Measurements from ENCODE around the gene AUH.

AUH gene

GRCh38 chr9:91212596-91213243 is 149.0 kb downstream of the AUH start:
- H3K27me3 ChIP-seq (ENCODE audit: control insufficient read depth, insufficient read depth, low read length), result no peaks in the 10 kb centered on the region
- no peaks in the 10 kb centered on the region for H3K9me3 ChIP-seq (ENCODE audit: control insufficient read depth, low read depth, low read length)
- H3K27ac ChIP-seq (ENCODE audit: low read length), result no peak overlapping the region
- peaks cover 11% of the 10 kb centered on the region for H3K4me1 ChIP-seq (ENCODE audit: control insufficient read depth, low read depth, low read length)
- H3K36me3 ChIP-seq (ENCODE audit: control insufficient read depth, low read depth, low read length), result no peaks in the 10 kb centered on the region
- no peak overlapping the region for H3K4me3 ChIP-seq (ENCODE audit: low read length)
- H3K9ac ChIP-seq (ENCODE audit: low read length), result no peak overlapping the region

GRCh38 chr9:91211919-91212318 is 149.8 kb downstream of the AUH start:
- peaks cover 3% of the 10 kb centered on the region for H3K4me1 ChIP-seq (ENCODE audit: control insufficient read depth, low read depth, low read length)

GRCh38 chr9:91211414-91211813 is 150.3 kb downstream of the AUH start:
- Histone ChIP-seq H3K9me3 (ENCODE audit: control insufficient read depth, low read depth, low read length) (no peaks in the 10 kb centered on the region), H3K36me3 (ENCODE audit: control insufficient read depth, low read depth, low read length) (no peaks in the 10 kb centered on the region), H3K9ac (ENCODE audit: low read length) (no peak overlapping the region), H3K4me1 (ENCODE audit: control insufficient read depth, low read depth, low read length) (no peaks in the 10 kb centered on the region), H3K4me3 (ENCODE audit: low read length) (no peak overlapping the region), H3K27ac (ENCODE audit: low read length) (no peak overlapping the region), H3K27me3 (ENCODE audit: control insufficient read depth, insufficient read depth, low read length) (no peaks in the 10 kb centered on the region)

More at GRCh38 chr9:91211919-91212318, 149.8 kb downstream of the AUH start:
- Histone ChIP-seq H3K36me3 (ENCODE audit: control insufficient read depth, low read depth, low read length) (no peaks in the 10 kb centered on the region), H3K27me3 (ENCODE audit: control insufficient read depth, insufficient read depth, low read length) (no peaks in the 10 kb centered on the region), H3K4me3 (ENCODE audit: low read length) (no peak overlapping the region), H3K9me3 (ENCODE audit: control insufficient read depth, low read depth, low read length) (no peaks in the 10 kb centered on the region), H3K27ac (ENCODE audit: low read length) (no peak overlapping the region), H3K9ac (ENCODE audit: low read length) (no peak overlapping the region)

DNA sequence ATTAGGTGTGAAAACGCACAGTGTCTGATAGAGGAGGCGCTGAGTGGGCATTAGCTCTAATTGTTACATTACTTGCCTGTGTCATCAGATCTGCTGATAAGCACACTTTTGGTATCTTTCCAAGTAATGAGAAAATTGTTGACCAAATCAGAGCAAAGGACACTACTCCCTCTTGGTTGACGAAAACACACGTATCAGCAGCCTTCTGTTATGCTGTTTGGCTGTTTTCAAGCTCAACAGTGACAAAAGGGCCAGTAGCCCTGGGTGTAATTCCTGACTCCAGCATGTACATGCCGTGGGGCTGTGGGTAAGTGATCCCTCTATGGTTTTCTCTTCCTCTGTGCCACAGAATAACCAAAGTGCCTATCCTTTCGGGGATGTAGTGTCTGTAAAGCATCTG is 151.4 kb downstream of the AUH start:
- Histone ChIP-seq H3K27ac (ENCODE audit: low read length) (no peak overlapping the region), H3K27me3 (ENCODE audit: control insufficient read depth, insufficient read depth, low read length) (no peaks in the 10 kb centered on the region), H3K4me3 (ENCODE audit: low read length) (no peak overlapping the region), H3K4me1 (ENCODE audit: control insufficient read depth, low read depth, low read length) (no peaks in the 10 kb centered on the region), H3K36me3 (ENCODE audit: control insufficient read depth, low read depth, low read length) (no peaks in the 10 kb centered on the region), H3K9me3 (ENCODE audit: control insufficient read depth, low read depth, low read length) (no peaks in the 10 kb centered on the region), H3K9ac (ENCODE audit: low read length) (no peak overlapping the region)

- Histone ChIP-seq H3K36me3 (ENCODE audit: control insufficient read depth, low read depth, low read length) (no peaks in the 10 kb centered on the region), H3K27ac (ENCODE audit: low read length) (no peak overlapping the region), H3K9ac (ENCODE audit: low read length) (no peak overlapping the region), H3K27me3 (ENCODE audit: control insufficient read depth, insufficient read depth, low read length) (no peaks in the 10 kb centered on the region), H3K9me3 (ENCODE audit: control insufficient read depth, low read depth, low read length) (no peaks in the 10 kb centered on the region), H3K4me3 (ENCODE audit: low read length) (no peak overlapping the region), H3K4me1 (ENCODE audit: control insufficient read depth, low read depth, low read length) (no peaks in the 10 kb centered on the region)
Measured at GRCh38 chr9:91208837-91209236, 152.9 kb downstream of the AUH start.

- no peaks in the 10 kb centered on the region for H3K36me3 ChIP-seq (ENCODE audit: control insufficient read depth, low read depth, low read length)
- H3K9me3 ChIP-seq (ENCODE audit: control insufficient read depth, low read depth, low read length), result no peaks in the 10 kb centered on the region
- no peaks in the 10 kb centered on the region for H3K27me3 ChIP-seq (ENCODE audit: control insufficient read depth, insufficient read depth, low read length)
- H3K27ac ChIP-seq (ENCODE audit: low read length), result no peak overlapping the region
- H3K9ac ChIP-seq (ENCODE audit: low read length), result no peak overlapping the region
- H3K4me3 ChIP-seq (ENCODE audit: low read length), result no peak overlapping the region
- H3K4me1 ChIP-seq (ENCODE audit: control insufficient read depth, low read depth, low read length), result no peaks in the 10 kb centered on the region
Measured at GRCh38 chr9:91208419-91208745, 153.3 kb downstream of the AUH start.

GRCh38 chr9:91207729-91208418 is 153.8 kb downstream of the AUH start:
- H3K4me1 ChIP-seq (ENCODE audit: control insufficient read depth, low read depth, low read length), result no peaks in the 10 kb centered on the region
- H3K36me3 ChIP-seq (ENCODE audit: control insufficient read depth, low read depth, low read length), result no peaks in the 10 kb centered on the region
- H3K27me3 ChIP-seq (ENCODE audit: control insufficient read depth, insufficient read depth, low read length), result no peaks in the 10 kb centered on the region
- no peak overlapping the region for H3K9ac ChIP-seq (ENCODE audit: low read length)
- H3K4me3 ChIP-seq (ENCODE audit: low read length), result no peak overlapping the region
- H3K27ac ChIP-seq (ENCODE audit: low read length), result no peak overlapping the region
- H3K9me3 ChIP-seq (ENCODE audit: control insufficient read depth, low read depth, low read length), result peaks cover under 1% of the 10 kb centered on the region

DNA sequence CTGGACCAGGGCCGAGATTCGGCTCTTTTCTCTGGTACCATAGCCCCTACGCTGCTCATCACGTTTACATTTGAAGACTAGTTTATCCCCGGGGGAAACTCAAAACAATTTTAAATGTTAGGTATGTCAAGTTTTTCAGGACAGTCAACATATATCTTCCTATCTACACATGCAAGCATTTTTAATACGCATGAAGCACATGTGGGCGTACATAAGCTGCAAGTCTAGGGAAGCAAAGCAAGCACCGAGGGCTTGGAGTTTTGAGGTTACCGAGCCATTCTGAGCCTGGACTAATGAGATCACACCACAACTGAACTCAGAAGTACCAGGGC is 154.4 kb downstream of the AUH start:
- Histone ChIP-seq H3K27ac (ENCODE audit: low read length) (no peak overlapping the region), H3K9ac (ENCODE audit: low read length) (no peak overlapping the region), H3K4me3 (ENCODE audit: low read length) (no peak overlapping the region), H3K9me3 (ENCODE audit: control insufficient read depth, low read depth, low read length) (peaks cover 4% of the 10 kb centered on the region), H3K4me1 (ENCODE audit: control insufficient read depth, low read depth, low read length) (no peaks in the 10 kb centered on the region), H3K27me3 (ENCODE audit: control insufficient read depth, insufficient read depth, low read length) (no peaks in the 10 kb centered on the region), H3K36me3 (ENCODE audit: control insufficient read depth, low read depth, low read length) (no peaks in the 10 kb centered on the region)

- Histone ChIP-seq H3K27me3 (ENCODE audit: control insufficient read depth, insufficient read depth, low read length) (no peaks in the 10 kb centered on the region), H3K9me3 (ENCODE audit: control insufficient read depth, low read depth, low read length) (peaks cover 4% of the 10 kb centered on the region), H3K4me3 (ENCODE audit: low read length) (no peak overlapping the region), H3K36me3 (ENCODE audit: control insufficient read depth, low read depth, low read length) (no peaks in the 10 kb centered on the region), H3K9ac (ENCODE audit: low read length) (no peak overlapping the region), H3K4me1 (ENCODE audit: control insufficient read depth, low read depth, low read length) (no peaks in the 10 kb centered on the region), H3K27ac (ENCODE audit: low read length) (no peak overlapping the region)
Measured at GRCh38 chr9:91206806-91207205, 154.9 kb downstream of the AUH start.

GRCh38 chr9:91202736-91203283 is 158.9 kb downstream of the AUH start:
- no peak overlapping the region for H3K4me3 ChIP-seq (ENCODE audit: low read length)
- H3K9ac ChIP-seq (ENCODE audit: low read length), result no peak overlapping the region
- H3K9me3 ChIP-seq (ENCODE audit: control insufficient read depth, low read depth, low read length), result peaks cover 4% of the 10 kb centered on the region
- no peaks in the 10 kb centered on the region for H3K36me3 ChIP-seq (ENCODE audit: control insufficient read depth, low read depth, low read length)
- H3K27ac ChIP-seq (ENCODE audit: low read length), result no peak overlapping the region
- peaks cover 5% of the 10 kb centered on the region for H3K4me1 ChIP-seq (ENCODE audit: control insufficient read depth, low read depth, low read length)
- H3K27me3 ChIP-seq (ENCODE audit: control insufficient read depth, insufficient read depth, low read length), result no peaks in the 10 kb centered on the region

DNA sequence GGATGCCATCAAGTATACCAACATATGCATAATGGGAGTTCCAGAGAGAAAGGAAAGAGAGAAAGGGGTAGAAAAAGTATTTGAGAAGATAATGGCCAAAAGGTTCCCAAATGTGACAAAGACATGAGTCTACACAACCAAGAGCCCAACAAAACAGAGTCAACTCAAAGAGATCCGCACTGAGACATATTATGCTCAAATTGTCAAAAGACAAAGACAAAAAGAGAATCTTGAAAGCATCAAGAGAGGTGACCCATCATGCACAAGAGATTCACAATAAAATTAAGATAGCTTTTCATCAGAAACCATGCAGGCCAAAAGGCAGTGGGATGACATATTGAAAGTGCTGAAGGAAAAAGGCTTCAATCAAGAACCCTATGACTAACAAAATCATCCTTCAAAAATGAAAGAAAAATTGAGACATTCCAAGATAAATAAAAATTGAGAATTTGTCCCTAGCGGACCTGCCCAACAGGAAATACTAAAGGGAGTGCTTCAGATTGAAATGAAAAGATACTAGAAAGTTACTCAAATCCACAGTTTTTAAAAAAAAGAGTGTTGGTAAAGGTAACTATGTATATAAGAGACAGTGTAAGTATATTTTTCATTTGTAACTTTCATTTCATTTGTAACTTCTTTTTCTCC is 160.9 kb downstream of the AUH start:
- Histone ChIP-seq H3K27ac (ENCODE audit: low read length) (no peak overlapping the region), H3K4me3 (ENCODE audit: low read length) (no peak overlapping the region), H3K9me3 (ENCODE audit: control insufficient read depth, low read depth, low read length) (peaks cover 4% of the 10 kb centered on the region), H3K9ac (ENCODE audit: low read length) (no peak overlapping the region), H3K4me1 (ENCODE audit: control insufficient read depth, low read depth, low read length) (peaks cover 10% of the 10 kb centered on the region), H3K27me3 (ENCODE audit: control insufficient read depth, insufficient read depth, low read length) (no peaks in the 10 kb centered on the region), H3K36me3 (ENCODE audit: control insufficient read depth, low read depth, low read length) (no peaks in the 10 kb centered on the region)

Data from iPS-18a (cell line).